ENCODE data around the gene CHST5.

CHST5 gene

DNA sequence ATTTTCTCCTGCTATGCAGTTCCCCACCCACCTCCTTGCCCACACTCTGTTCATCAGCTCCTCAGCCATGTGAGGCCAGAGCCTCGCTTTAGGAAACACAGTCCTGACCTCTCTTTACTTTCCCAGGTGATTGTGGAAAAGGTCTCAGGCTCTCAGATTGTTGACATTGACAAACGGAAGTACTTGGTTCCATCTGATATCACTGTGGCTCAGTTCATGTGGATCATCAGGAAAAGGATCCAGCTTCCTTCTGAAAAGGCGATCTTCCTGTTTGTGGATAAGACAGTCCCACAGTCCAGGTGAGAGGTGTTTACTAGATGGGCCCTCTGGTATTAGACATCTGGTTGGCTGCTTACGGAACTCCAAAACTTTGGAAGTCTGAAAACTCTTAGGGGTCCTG, 32.0 kb upstream of the CHST5 start:
- no peak overlapping the region for H3K4me3 ChIP-seq (ENCODE audit: low read depth in 1 of 2, low read length in 2 of 2)
- H3K27me3 ChIP-seq (ENCODE audit: control insufficient read depth in 1 of 2, insufficient read depth in 2 of 2, low read length in 2 of 2) = no peaks in the 10 kb centered on the region
- no peak overlapping the region for H3K9ac ChIP-seq (ENCODE audit: low read depth in 1 of 2, low read length in 2 of 2)
- H3K36me3 ChIP-seq (ENCODE audit: control insufficient read depth in 1 of 2, insufficient read depth in 2 of 2, low read length in 2 of 2) = peaks cover 26 to 39% of the 10 kb centered on the region in 2 donors
- H3K27ac ChIP-seq (ENCODE audit: low read depth, low read length) = no peak overlapping the region
- peaks cover 24 to 37% of the 10 kb centered on the region in 2 donors for H3K4me1 ChIP-seq (ENCODE audit: control insufficient read depth in 1 of 2, insufficient read depth in 2 of 2, low read length in 2 of 2)
- no peaks in the 10 kb centered on the region for H3K9me3 ChIP-seq (ENCODE audit: control insufficient read depth in 1 of 2, low read length in 2 of 2)

DNA sequence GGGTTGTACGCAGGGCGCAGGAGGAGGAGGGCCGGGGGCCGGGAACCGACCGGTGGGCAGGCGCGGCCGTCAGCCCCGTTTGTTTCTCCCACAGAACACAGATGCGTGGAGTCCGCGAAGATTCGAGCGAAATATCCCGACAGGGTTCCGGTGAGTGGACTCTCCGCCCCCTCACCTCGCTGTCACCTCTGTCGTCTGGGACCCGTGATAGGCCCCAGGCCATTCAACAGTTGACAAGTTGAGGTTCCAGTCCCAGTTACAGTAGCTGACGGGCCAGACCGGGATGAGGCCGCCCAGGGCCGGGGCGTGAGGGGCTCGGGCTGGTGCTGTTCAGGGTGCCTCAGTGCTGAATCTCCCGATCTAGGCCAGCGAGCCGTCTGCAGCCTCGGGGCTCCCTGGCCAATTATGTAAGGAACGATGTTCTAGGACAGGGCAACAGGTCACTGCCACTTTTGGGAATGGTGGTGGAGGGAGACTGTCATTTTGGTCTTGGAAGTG, 30.9 kb upstream of the CHST5 start:
- Histone ChIP-seq H3K27me3 (ENCODE audit: control insufficient read depth in 1 of 2, insufficient read depth in 2 of 2, low read length in 2 of 2) (no peaks in the 10 kb centered on the region), H3K4me3 (ENCODE audit: low read depth in 1 of 2, low read length in 2 of 2) (peak overlapping the region; percentile 79 to 94), H3K9ac (ENCODE audit: low read depth in 1 of 2, low read length in 2 of 2) (peak overlapping the region; percentile 86 to 87), H3K36me3 (ENCODE audit: control insufficient read depth in 1 of 2, insufficient read depth in 2 of 2, low read length in 2 of 2) (peaks cover 18 to 29% of the 10 kb centered on the region in 2 donors), H3K9me3 (ENCODE audit: control insufficient read depth in 1 of 2, low read length in 2 of 2) (no peaks in the 10 kb centered on the region), H3K4me1 (ENCODE audit: control insufficient read depth in 1 of 2, insufficient read depth in 2 of 2, low read length in 2 of 2) (peaks cover 22 to 37% of the 10 kb centered on the region in 2 donors), H3K27ac (ENCODE audit: low read depth, low read length) (peak overlapping the region; percentile 71)

DNA sequence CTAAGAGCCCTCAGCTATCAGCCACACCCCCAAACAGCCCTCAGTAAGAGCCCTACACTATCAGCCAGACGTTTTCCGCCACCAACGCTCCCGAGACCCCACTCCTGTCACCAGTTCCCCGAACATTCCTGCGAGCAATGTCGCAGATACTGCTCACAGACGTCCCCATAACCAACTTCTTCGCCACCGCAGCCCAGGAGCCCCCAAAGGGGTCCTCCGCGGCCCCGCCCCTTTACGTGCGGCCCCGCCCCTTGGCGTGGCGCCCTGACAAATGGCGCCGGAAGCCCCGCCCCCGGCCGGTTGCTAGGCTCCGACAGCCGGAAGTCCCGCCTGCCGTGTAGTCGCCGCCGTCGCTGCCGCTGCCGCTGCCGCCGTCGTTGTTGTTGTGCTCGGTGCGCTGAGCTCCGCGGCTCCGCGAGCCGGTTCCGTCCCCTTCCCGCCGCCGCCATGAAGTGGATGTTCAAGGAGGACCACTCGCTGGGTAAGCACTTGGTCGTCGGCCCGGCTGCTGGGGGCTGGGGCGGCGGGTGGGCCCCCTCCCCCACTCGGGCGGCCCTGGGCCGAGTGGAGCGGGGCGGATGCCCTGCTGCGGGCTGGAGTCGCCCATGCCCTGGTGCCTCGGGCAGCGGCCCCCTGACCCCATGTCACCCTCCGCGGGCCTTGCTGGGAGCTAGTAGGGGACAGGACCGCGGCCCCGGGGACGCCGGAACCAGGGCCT, 30.3 kb upstream of the CHST5 start, which contains the start of gene GABARAPL2:
GABARAPL2 (plus strand) TSS at position 340 of the 718 bp plus-strand sequence; CDS start at position 448, 108 bp downstream.
- peak within 1 kb of the TSS; percentile 71 for H3K27ac ChIP-seq (ENCODE audit: low read depth, low read length)
- H3K9me3 ChIP-seq (ENCODE audit: control insufficient read depth in 1 of 2, low read length in 2 of 2) = no peaks in the 10 kb centered on the region
- H3K36me3 ChIP-seq (ENCODE audit: control insufficient read depth in 1 of 2, insufficient read depth in 2 of 2, low read length in 2 of 2) = peaks cover 18 to 26% of the 10 kb centered on the region in 2 donors
- peaks cover 20 to 37% of the 10 kb centered on the region in 2 donors for H3K4me1 ChIP-seq (ENCODE audit: control insufficient read depth in 1 of 2, insufficient read depth in 2 of 2, low read length in 2 of 2)
- H3K27me3 ChIP-seq (ENCODE audit: control insufficient read depth in 1 of 2, insufficient read depth in 2 of 2, low read length in 2 of 2) = no peaks in the 10 kb centered on the region
- peak within 1 kb of the TSS; percentile 86 to 87 for H3K9ac ChIP-seq (ENCODE audit: low read depth in 1 of 2, low read length in 2 of 2)
- peak within 1 kb of the TSS; percentile 79 to 94 for H3K4me3 ChIP-seq (ENCODE audit: low read depth in 1 of 2, low read length in 2 of 2)

DNA sequence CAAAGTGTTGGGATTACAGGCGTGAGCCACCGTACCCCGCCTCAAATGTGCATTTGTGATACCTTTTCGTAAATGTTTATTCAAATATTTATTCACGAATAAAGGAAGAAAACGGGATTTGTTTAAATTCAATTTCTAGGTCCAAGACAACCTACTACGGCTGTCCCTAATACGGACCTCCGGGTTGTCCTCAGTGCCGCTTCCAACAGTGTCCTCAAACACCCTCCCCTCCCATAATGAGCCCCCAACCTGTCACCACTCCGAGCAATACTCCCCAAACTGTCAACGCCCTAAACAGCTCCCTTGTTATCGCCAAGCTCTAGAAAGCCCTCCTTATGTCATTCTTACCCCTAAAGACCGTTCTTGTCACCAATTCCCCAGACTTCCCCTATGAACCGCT, 29.7 kb upstream of the CHST5 start:
- H3K4me3 ChIP-seq (ENCODE audit: low read depth in 1 of 2, low read length in 2 of 2) = peak overlapping the region; percentile 79 to 94
- H3K9ac ChIP-seq (ENCODE audit: low read depth in 1 of 2, low read length in 2 of 2) = peak overlapping the region; percentile 59 to 86
- peaks cover 18 to 23% of the 10 kb centered on the region in 2 donors for H3K36me3 ChIP-seq (ENCODE audit: control insufficient read depth in 1 of 2, insufficient read depth in 2 of 2, low read length in 2 of 2)
- no peaks in the 10 kb centered on the region for H3K9me3 ChIP-seq (ENCODE audit: control insufficient read depth in 1 of 2, low read length in 2 of 2)
- peaks cover 17 to 35% of the 10 kb centered on the region in 2 donors for H3K4me1 ChIP-seq (ENCODE audit: control insufficient read depth in 1 of 2, insufficient read depth in 2 of 2, low read length in 2 of 2)
- H3K27ac ChIP-seq (ENCODE audit: low read depth, low read length) = peak overlapping the region; percentile 37
- no peaks in the 10 kb centered on the region for H3K27me3 ChIP-seq (ENCODE audit: control insufficient read depth in 1 of 2, insufficient read depth in 2 of 2, low read length in 2 of 2)

DNA sequence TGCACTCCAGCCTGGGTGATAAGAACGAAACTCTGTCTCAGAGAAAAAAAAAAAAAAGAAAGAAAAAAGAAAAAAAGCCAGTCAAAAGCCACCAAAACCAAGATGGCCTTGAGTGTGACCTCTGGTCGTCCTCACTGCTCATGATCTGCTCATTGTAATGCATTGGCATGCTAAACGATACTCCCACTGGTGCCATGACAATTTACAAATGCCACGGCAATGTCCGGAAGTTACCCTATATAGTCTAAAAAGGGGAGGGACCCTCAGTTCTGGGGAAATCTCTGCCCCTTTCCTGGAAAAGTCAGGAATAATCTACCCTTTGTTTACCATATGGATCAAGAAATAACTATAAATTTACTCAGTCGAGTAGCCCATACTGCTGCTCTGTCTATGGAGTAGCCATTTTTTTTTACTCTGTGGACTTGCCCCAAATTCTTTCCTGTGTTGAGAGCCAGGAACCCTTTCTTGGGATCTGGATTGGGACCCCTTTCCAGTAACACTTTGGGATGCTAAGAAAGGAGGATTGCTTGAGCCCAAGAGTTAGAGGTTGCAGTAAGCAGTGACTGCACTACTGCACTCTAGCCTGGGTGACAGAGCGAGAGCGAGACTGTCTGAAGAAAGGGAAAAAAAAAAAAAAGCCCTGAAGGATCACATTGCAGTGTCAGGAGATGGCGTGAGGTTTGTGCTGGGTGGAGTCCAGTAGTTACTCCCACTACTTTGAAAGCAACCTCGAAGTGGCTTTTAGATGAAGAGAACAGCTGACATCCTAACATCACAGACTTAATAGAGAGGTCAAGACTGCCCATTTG, 23.9 kb upstream of the CHST5 start:
- Histone ChIP-seq H3K27ac (ENCODE audit: low read depth, low read length) (no peak overlapping the region), H3K36me3 (ENCODE audit: control insufficient read depth in 1 of 2, insufficient read depth in 2 of 2, low read length in 2 of 2) (no peaks in the 10 kb centered on the region), H3K4me1 (ENCODE audit: control insufficient read depth in 1 of 2, insufficient read depth in 2 of 2, low read length in 2 of 2) (peaks cover 0 to 12% of the 10 kb centered on the region in 2 donors), H3K4me3 (ENCODE audit: low read depth in 1 of 2, low read length in 2 of 2) (no peak overlapping the region), H3K9me3 (ENCODE audit: control insufficient read depth in 1 of 2, low read length in 2 of 2) (no peaks in the 10 kb centered on the region), H3K9ac (ENCODE audit: low read depth in 1 of 2, low read length in 2 of 2) (no peak overlapping the region), H3K27me3 (ENCODE audit: control insufficient read depth in 1 of 2, insufficient read depth in 2 of 2, low read length in 2 of 2) (no peaks in the 10 kb centered on the region)

DNA sequence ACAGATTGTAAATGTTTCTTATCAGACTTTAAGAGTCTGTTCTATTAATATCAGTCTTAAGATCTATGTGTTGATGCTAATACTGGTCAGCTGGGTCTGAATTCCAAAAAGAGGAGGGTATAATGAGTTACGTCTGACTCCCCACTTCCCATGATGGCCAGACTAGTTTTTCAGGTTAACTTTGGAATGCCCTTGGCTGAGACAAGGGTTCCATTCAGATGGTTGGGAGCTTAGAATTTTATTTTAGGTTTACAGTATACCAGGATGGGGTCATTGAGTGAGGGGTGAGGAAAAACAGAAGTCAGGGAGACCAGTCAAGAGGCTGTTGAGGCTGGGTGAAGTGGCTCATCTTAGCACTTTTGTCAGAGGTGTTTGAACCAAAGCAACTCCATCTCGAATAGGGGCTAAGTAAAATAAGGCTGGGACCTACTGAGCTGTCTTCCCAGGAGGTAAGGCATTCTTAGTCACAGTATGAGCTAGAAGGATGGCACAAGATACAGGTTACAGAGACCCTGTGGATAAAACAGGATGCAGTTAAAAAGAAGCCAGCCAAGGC, 23.0 kb upstream of the CHST5 start:
- Histone ChIP-seq H3K36me3 (ENCODE audit: control insufficient read depth in 1 of 2, insufficient read depth in 2 of 2, low read length in 2 of 2) (no peaks in the 10 kb centered on the region), H3K27ac (ENCODE audit: low read depth, low read length) (no peak overlapping the region), H3K27me3 (ENCODE audit: control insufficient read depth in 1 of 2, insufficient read depth in 2 of 2, low read length in 2 of 2) (no peaks in the 10 kb centered on the region), H3K9me3 (ENCODE audit: control insufficient read depth in 1 of 2, low read length in 2 of 2) (no peaks in the 10 kb centered on the region), H3K4me1 (ENCODE audit: control insufficient read depth in 1 of 2, insufficient read depth in 2 of 2, low read length in 2 of 2) (peaks cover 0 to 12% of the 10 kb centered on the region in 2 donors), H3K4me3 (ENCODE audit: low read depth in 1 of 2, low read length in 2 of 2) (no peak overlapping the region), H3K9ac (ENCODE audit: low read depth in 1 of 2, low read length in 2 of 2) (no peak overlapping the region)

DNA sequence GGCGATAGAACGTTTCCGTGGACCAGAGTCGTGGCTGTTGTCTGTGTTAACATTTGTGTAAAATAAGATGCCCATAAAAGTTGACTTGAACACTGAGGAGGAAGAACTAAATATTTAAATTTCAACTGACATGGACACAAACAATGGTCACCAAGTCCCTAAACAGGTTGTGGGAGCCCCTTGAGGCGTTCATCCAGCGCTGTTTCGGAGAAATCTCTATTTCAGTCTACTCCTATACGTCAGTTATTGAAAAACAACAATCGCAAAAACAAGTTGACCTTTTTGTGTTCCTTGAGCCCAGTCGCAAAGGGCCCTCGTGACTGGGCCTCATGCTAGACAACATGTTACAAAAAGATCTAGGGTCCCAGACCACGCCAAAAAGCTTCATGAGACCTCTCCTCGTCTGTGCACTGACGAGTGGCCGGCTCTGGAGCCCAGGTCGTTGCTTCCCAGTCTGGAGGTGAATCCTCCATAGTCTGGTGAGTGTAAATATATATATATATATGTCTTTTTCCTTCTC, 20.6 kb upstream of the CHST5 start:
- Histone ChIP-seq H3K9me3 (ENCODE audit: control insufficient read depth in 1 of 2, low read length in 2 of 2) (no peaks in the 10 kb centered on the region), H3K9ac (ENCODE audit: low read depth in 1 of 2, low read length in 2 of 2) (peak overlapping the region in 1 of 2 donors; percentile 4), H3K27ac (ENCODE audit: low read depth, low read length) (peak overlapping the region; percentile 46), H3K4me3 (ENCODE audit: low read depth in 1 of 2, low read length in 2 of 2) (peak overlapping the region; percentile 79 to 87), H3K27me3 (ENCODE audit: control insufficient read depth in 1 of 2, insufficient read depth in 2 of 2, low read length in 2 of 2) (no peaks in the 10 kb centered on the region), H3K36me3 (ENCODE audit: control insufficient read depth in 1 of 2, insufficient read depth in 2 of 2, low read length in 2 of 2) (no peaks in the 10 kb centered on the region), H3K4me1 (ENCODE audit: control insufficient read depth in 1 of 2, insufficient read depth in 2 of 2, low read length in 2 of 2) (peaks cover 5 to 12% of the 10 kb centered on the region in 2 donors)

DNA sequence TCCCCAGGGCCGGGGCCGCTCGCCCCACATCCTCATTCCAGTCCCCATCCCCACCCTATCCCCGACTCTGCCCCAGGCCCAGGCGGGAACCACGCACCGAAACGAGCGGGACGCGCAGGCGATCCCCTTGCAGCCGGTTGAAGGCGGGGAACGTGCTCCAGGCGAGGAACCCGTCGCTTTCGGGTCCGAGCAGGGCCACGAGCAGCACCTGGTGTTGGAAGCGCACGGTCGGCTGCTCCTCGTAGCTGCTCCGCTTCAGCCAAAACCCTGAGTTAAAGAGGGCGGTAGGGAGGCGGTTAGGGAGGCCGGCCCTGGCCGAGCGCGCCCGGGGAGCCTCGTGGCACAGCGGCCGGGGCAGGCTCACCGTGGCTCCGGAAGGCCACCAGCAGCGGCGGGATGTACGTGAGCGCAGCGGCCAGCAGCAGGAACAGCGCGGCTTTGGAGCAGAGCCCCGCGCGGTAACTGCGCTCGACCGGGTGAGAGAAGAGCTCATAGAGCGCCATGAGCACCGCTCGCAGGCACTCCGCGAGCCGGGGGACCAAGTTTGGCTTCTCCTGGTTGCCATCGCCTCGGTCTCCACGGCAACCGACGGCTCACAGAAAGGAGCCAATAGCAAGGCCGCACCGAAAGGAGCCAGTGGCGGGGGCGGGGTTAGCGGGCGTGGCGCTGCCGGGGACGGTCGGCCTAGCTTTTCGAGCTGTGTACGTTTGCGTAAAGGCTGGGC, 20.0 kb upstream of the CHST5 start, which contains the start of gene TMEM231:
TMEM231 (minus strand) TSS at position 546 of the 724 bp plus-strand sequence; CDS start at position 503, 43 bp downstream.
- no peaks in the 10 kb centered on the region for H3K27me3 ChIP-seq (ENCODE audit: control insufficient read depth in 1 of 2, insufficient read depth in 2 of 2, low read length in 2 of 2)
- peak within 1 kb of the TSS; percentile 60 for H3K27ac ChIP-seq (ENCODE audit: low read depth, low read length)
- peak within 1 kb of the TSS; percentile 41 to 64 for H3K9ac ChIP-seq (ENCODE audit: low read depth in 1 of 2, low read length in 2 of 2)
- no peaks in the 10 kb centered on the region for H3K9me3 ChIP-seq (ENCODE audit: control insufficient read depth in 1 of 2, low read length in 2 of 2)
- no peaks in the 10 kb centered on the region for H3K36me3 ChIP-seq (ENCODE audit: control insufficient read depth in 1 of 2, insufficient read depth in 2 of 2, low read length in 2 of 2)
- peak within 1 kb of the TSS; percentile 79 to 87 for H3K4me3 ChIP-seq (ENCODE audit: low read depth in 1 of 2, low read length in 2 of 2)
- peaks cover 5 to 12% of the 10 kb centered on the region in 2 donors for H3K4me1 ChIP-seq (ENCODE audit: control insufficient read depth in 1 of 2, insufficient read depth in 2 of 2, low read length in 2 of 2)

DNA sequence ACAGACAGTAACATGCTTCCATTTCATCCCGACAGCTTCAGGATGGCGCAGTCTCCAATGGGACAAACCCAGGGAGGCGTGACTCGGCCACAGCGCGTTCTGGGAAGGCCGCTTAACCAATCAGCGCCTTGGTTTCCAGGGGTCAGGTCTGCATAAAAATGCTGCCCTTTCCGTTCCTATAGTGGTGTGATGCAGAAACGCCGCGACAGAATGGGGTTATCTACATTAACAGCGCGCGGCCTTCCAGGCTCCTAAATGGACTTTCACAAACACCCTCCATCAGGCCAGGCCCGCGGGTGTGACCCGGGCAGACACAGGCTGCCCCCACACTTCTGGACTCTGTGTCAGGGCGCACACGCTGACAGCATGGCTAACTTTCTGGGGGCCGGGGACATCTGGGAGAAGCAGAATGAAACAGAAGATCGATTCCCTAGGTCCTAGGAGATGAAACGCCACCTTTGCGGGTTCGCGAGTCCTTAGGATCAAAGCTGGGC, 19.4 kb upstream of the CHST5 start:
- H3K27me3 ChIP-seq (ENCODE audit: control insufficient read depth in 1 of 2, insufficient read depth in 2 of 2, low read length in 2 of 2) = no peaks in the 10 kb centered on the region
- H3K27ac ChIP-seq (ENCODE audit: low read depth, low read length) = peak overlapping the region; percentile 60
- no peaks in the 10 kb centered on the region for H3K36me3 ChIP-seq (ENCODE audit: control insufficient read depth in 1 of 2, insufficient read depth in 2 of 2, low read length in 2 of 2)
- peak overlapping the region; percentile 79 to 87 for H3K4me3 ChIP-seq (ENCODE audit: low read depth in 1 of 2, low read length in 2 of 2)
- peaks cover 5 to 12% of the 10 kb centered on the region in 2 donors for H3K4me1 ChIP-seq (ENCODE audit: control insufficient read depth in 1 of 2, insufficient read depth in 2 of 2, low read length in 2 of 2)
- peak overlapping the region; percentile 41 to 64 for H3K9ac ChIP-seq (ENCODE audit: low read depth in 1 of 2, low read length in 2 of 2)
- no peaks in the 10 kb centered on the region for H3K9me3 ChIP-seq (ENCODE audit: control insufficient read depth in 1 of 2, low read length in 2 of 2)

All from duodenal mucosa (tissue), 2 donors.